DND-41 (cell line): ENCODE measurements around the gene C10orf62.

Experiments used
- ATAC-seq: fragments of 200-7000 bp; cut with Tn5 transposase; 3 replicates; pipeline ENCODE4 v1.9.1; 2021; ENCODE audit warnings: low read depth; ENCODE audit not compliant: insufficient read depth
- DNase-seq: peaks from one replicate; pipeline ENCODE4 v3.0.0-alpha.2; 2020
- H2AFZ ChIP-seq: 2 replicates; pipeline ENCODE4 v1.6.0; 2012; ENCODE audit warnings: low read depth, low read length
- H3K27ac ChIP-seq: 2 replicates; pipeline ENCODE4 v1.5.1; 2012; ENCODE audit warnings: low read length, inconsistent platforms
- H3K27me3 ChIP-seq: fragments of 200-600 bp; sonication (generic); 2 replicates; pipeline ENCODE4 v1.6.0; 2012; ENCODE audit warnings: low read length, mild to moderate bottlenecking, inconsistent platforms; ENCODE audit not compliant: insufficient read depth, poor library complexity
- H3K36me3 ChIP-seq: 2 replicates; pipeline ENCODE4 v1.5.1; 2012; ENCODE audit warnings: low read length, inconsistent platforms; ENCODE audit not compliant: insufficient read depth
- H3K4me1 ChIP-seq: 2 replicates; pipeline ENCODE4 v1.5.1; 2012; ENCODE audit warnings: mild to moderate bottlenecking, low read length; ENCODE audit not compliant: insufficient read depth
- H3K4me2 ChIP-seq: 2 replicates; pipeline ENCODE4 v1.6.0; 2012; ENCODE audit warnings: mild to moderate bottlenecking, moderate library complexity, low read length, inconsistent platforms; ENCODE audit not compliant: insufficient read depth
- H3K4me3 ChIP-seq, 2 experiments: fragments of 200-600 bp in 1 of 2; shearing (Covaris generic) in 1 of 2; 2 replicates each; pipeline ENCODE4 v1.5.1; 2012 to 2016; ENCODE audit warnings: inconsistent platforms in 2 of 2, low read length in 2 of 2, mild to moderate bottlenecking in 2 of 2, low read depth in 1 of 2, moderate library complexity in 1 of 2
- H3K79me2 ChIP-seq: 2 replicates; pipeline ENCODE4 v1.6.0; 2012; ENCODE audit warnings: low read length, inconsistent platforms; ENCODE audit not compliant: insufficient read depth
- H3K9ac ChIP-seq: 2 replicates; pipeline ENCODE4 v1.6.0; 2012; ENCODE audit warnings: low read depth, mild to moderate bottlenecking, inconsistent platforms, low read length, moderate library complexity
- H3K9me3 ChIP-seq: 2 replicates; pipeline ENCODE4 v1.5.1; 2012; ENCODE audit warnings: low read length, moderate library complexity, mild to moderate bottlenecking, inconsistent platforms; ENCODE audit not compliant: insufficient read depth, severe bottlenecking
- H4K20me1 ChIP-seq: 2 replicates; pipeline ENCODE4 v1.6.0; 2012; ENCODE audit warnings: low read length; ENCODE audit not compliant: insufficient read depth
- EZH2 ChIP-seq: IDR thresholded peaks from 3 replicates; pipeline ENCODE4 v1.6.1; 2012; ENCODE audit warnings: borderline replicate concordance, low read depth, mild to moderate bottlenecking, moderate library complexity, low read length, inconsistent platforms; ENCODE audit not compliant: severe bottlenecking
- TF ChIP-seq, protein P1 (sequence below): IDR thresholded peaks from 2 replicates; pipeline ENCODE4 v1.5.1; 2012; ENCODE audit warnings: borderline replicate concordance, low read length, moderate library complexity, mild to moderate bottlenecking; ENCODE audit not compliant: poor library complexity, severe bottlenecking; ENCODE audit errors: extremely low read depth

C10orf62 gene

DNA sequence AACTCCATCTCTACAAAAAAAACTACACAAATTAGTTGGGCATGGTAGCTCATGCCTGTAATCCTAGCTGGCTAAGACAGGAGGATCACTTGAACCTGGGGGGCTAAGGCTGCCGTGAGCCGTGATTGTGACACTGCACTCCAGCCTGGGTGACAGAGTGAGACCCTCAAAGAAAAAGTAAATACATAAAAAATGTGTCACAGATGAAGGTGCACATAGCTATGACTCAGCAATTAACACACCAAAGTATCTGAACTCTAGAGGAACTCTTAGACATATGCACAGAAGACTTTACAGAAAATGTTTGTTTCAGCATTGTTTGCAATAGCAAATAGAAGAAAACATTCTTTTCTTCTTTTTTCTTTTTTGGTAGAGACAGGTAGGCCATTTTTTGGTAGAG lies 8.3 kb downstream of the C10orf62 start:
- TF ChIP-seq EZH2, result no peak
- TF ChIP-seq, protein P1, sequence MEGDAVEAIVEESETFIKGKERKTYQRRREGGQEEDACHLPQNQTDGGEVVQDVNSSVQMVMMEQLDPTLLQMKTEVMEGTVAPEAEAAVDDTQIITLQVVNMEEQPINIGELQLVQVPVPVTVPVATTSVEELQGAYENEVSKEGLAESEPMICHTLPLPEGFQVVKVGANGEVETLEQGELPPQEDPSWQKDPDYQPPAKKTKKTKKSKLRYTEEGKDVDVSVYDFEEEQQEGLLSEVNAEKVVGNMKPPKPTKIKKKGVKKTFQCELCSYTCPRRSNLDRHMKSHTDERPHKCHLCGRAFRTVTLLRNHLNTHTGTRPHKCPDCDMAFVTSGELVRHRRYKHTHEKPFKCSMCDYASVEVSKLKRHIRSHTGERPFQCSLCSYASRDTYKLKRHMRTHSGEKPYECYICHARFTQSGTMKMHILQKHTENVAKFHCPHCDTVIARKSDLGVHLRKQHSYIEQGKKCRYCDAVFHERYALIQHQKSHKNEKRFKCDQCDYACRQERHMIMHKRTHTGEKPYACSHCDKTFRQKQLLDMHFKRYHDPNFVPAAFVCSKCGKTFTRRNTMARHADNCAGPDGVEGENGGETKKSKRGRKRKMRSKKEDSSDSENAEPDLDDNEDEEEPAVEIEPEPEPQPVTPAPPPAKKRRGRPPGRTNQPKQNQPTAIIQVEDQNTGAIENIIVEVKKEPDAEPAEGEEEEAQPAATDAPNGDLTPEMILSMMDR, result no peak
- DNase-seq, result no peak
- Histone ChIP-seq H2AFZ (no peak overlapping the region), H3K4me3 (no peak overlapping the region), H3K9me3 (no peaks in the 10 kb centered on the region), H3K9ac (no peak overlapping the region), H3K4me2 (no peak overlapping the region), H3K79me2 (no peaks in the 10 kb centered on the region), H4K20me1 (no peaks in the 10 kb centered on the region), H3K27ac (no peak overlapping the region), H3K27me3 (no peaks in the 10 kb centered on the region), H3K36me3 (no peaks in the 10 kb centered on the region), H3K4me1 (no peaks in the 10 kb centered on the region)
- no peak for ATAC-seq

DNA sequence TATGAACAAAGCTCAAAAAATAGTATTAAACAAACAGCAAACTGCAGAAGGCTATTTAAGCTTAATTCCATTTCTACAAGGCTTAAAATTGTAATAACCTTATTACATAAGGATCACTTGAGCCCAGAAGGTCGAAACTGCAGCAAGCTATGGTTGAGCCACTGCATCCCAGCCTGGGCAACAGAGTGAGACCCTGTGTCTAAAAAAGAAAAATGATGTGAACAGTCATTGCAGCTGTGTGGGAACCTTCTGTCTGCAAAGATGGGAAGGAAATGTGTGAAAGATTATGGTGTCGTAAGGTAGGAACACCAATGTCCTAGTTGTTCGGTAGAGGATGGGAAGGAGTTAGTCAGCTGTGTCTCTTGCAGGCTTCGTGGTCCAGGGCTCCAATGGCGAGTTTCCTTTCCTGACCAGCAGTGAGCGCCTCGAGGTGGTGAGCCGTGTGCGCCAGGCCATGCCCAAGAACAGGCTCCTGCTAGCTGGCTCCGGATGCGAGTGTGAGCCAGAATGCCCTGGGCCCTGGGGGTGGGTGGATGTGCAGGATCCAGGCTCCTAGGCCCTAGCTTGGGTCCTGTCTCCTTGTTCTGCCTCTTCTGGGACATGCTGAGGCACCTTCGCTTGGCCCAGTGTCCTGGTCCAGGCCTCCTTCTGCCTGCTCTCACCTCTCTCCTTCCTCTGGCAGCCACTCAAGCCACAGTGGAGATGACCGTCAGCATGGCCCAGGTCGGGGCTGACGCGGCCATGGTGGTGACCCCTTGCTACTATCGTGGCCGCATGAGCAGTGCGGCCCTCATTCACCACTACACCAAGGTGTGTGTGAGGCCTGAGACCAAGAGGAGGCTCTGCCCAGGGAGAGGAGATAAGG lies 9.1 kb downstream of the C10orf62 start:
- Histone ChIP-seq H3K4me3 (no peak overlapping the region), H3K36me3 (no peaks in the 10 kb centered on the region), H3K27me3 (no peaks in the 10 kb centered on the region), H2AFZ (no peak overlapping the region), H3K9ac (no peak overlapping the region), H3K4me2 (no peak overlapping the region), H4K20me1 (no peaks in the 10 kb centered on the region), H3K4me1 (no peaks in the 10 kb centered on the region), H3K9me3 (no peaks in the 10 kb centered on the region), H3K79me2 (no peaks in the 10 kb centered on the region), H3K27ac (no peak overlapping the region)
- ATAC-seq, result no peak
- DNase-seq, result no peak
- TF ChIP-seq, protein P1, result no peak
- TF ChIP-seq EZH2, result no peak

DNA sequence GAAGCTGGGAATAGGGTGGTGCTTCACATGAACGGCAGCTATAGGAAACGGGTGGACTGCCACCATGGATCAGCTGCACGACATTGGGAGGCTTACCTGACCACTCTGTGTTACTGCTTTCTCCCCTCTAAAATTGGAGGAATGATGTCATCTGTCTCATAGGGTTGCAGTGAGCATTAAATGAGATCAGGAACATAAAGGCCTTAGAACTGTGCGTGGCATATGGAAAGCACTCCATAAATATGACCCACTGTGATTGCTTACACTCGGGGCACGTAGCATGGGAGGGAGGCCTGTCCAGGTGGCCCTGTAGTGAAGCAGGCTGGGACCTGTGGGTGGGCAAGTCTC lies 9.7 kb downstream of the C10orf62 start:
- no peaks in the 10 kb centered on the region for H3K4me1 ChIP-seq
- no peak for ATAC-seq
- no peaks in the 10 kb centered on the region for H3K79me2 ChIP-seq
- H4K20me1 ChIP-seq, result no peaks in the 10 kb centered on the region
- H3K27me3 ChIP-seq, result no peaks in the 10 kb centered on the region
- no peaks in the 10 kb centered on the region for H3K9me3 ChIP-seq
- no peak overlapping the region for H3K4me2 ChIP-seq
- no peak overlapping the region for H3K9ac ChIP-seq
- H3K36me3 ChIP-seq, result no peaks in the 10 kb centered on the region
- no peak overlapping the region for H3K27ac ChIP-seq
- H2AFZ ChIP-seq, result no peak overlapping the region
- TF ChIP-seq EZH2, result no peak
- TF ChIP-seq, protein P1, result no peak
- H3K4me3 ChIP-seq, result no peak overlapping the region
- DNase-seq, result no peak

DNA sequence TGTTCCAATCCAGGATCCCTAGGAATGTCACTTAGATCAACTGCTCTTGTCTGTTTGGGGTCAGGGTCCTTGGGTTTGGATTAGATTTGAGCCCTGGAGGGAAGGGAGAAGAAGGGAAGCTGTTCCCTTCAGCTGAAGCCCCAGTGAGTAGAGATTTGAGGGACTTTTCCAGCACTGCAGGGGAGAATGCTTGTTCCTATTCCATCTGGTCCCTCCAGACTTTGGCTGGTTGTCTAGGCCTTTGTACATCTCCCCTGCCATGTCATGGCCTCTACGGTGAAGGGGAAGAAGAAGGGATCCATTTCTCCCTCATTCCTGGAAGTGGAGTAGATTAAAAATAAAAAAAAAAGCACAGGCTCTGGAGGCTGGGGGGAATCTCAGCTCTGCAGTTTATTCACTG lies 11.1 kb downstream of the C10orf62 start:
- Histone ChIP-seq H3K79me2 (no peaks in the 10 kb centered on the region), H3K27me3 (no peaks in the 10 kb centered on the region), H3K4me1 (no peaks in the 10 kb centered on the region), H3K4me3 (no peak overlapping the region), H3K4me2 (no peak overlapping the region), H3K27ac (no peak overlapping the region), H4K20me1 (no peaks in the 10 kb centered on the region), H3K9ac (no peak overlapping the region), H3K36me3 (no peaks in the 10 kb centered on the region), H3K9me3 (no peaks in the 10 kb centered on the region), H2AFZ (no peak overlapping the region)
- TF ChIP-seq EZH2, result no peak
- TF ChIP-seq, protein P1, result no peak
- no peak for ATAC-seq
- DNase-seq, result no peak
